ENCODE data around the gene GPR65. TPM values are rescaled to one million over a fixed set of nuclear protein-coding genes. Genes with fewer than 3 reads are reported as not detected.

Gene GPR65
- polyA plus RNA-seq, 1 of the 3 experiments (the other 2 are of a cell fraction) = under 0.01 TPM

GRCh38 chr14:88029500-88029899 lies 24.6 kb downstream of the GPR65 start:
- H3K9me3 ChIP-seq = no peaks in the 10 kb centered on the region
- TF ChIP-seq NFIC (IDR thresholded peaks at IDR 0.05; ENCODE audit: borderline replicate concordance) (no peak), USF2 (IDR thresholded peaks at IDR 0.05; ENCODE audit: borderline replicate concordance, low read depth, low read length) (no peak), JUND (IDR thresholded peaks at IDR 0.05) (no peak), TEAD4 (IDR thresholded peaks at IDR 0.05; ENCODE audit: borderline replicate concordance, insufficient read depth) (no peak), GATA2 (CRISPR knock-in tag; IDR thresholded peaks at IDR 0.05) (no peak), ELF1 (IDR thresholded peaks at IDR 0.05) (no peak), FOXJ3 (CRISPR knock-in tag; IDR thresholded peaks at IDR 0.05) (no peak), RCOR1 (IDR thresholded peaks at IDR 0.05; ENCODE audit: low read length) (no peak), POLR2AphosphoS5 (IDR thresholded peaks at IDR 0.05; ENCODE audit: low read depth, low read length) (no peak), NRF1 (IDR thresholded peaks at IDR 0.05; ENCODE audit: low read depth, low read length) (no peak)
- TF ChIP-seq, protein P1, sequence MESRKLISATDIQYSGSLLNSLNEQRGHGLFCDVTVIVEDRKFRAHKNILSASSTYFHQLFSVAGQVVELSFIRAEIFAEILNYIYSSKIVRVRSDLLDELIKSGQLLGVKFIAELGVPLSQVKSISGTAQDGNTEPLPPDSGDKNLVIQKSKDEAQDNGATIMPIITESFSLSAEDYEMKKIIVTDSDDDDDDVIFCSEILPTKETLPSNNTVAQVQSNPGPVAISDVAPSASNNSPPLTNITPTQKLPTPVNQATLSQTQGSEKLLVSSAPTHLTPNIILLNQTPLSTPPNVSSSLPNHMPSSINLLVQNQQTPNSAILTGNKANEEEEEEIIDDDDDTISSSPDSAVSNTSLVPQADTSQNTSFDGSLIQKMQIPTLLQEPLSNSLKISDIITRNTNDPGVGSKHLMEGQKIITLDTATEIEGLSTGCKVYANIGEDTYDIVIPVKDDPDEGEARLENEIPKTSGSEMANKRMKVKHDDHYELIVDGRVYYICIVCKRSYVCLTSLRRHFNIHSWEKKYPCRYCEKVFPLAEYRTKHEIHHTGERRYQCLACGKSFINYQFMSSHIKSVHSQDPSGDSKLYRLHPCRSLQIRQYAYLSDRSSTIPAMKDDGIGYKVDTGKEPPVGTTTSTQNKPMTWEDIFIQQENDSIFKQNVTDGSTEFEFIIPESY (IDR thresholded peaks at IDR 0.05; ENCODE audit: borderline replicate concordance, low read depth) = no peak
- TF ChIP-seq, protein P2, sequence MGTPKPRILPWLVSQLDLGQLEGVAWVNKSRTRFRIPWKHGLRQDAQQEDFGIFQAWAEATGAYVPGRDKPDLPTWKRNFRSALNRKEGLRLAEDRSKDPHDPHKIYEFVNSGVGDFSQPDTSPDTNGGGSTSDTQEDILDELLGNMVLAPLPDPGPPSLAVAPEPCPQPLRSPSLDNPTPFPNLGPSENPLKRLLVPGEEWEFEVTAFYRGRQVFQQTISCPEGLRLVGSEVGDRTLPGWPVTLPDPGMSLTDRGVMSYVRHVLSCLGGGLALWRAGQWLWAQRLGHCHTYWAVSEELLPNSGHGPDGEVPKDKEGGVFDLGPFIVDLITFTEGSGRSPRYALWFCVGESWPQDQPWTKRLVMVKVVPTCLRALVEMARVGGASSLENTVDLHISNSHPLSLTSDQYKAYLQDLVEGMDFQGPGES (IDR thresholded peaks at IDR 0.05; ENCODE audit: low read depth, low read length) = no peak
- no peaks in the 10 kb centered on the region for H3K79me2 ChIP-seq (ENCODE audit: insufficient read depth)
- H3K27ac ChIP-seq (ENCODE audit: low read depth in 2 of 2, low read length in 1 of 2) = no peak overlapping the region
- no peaks in the 10 kb centered on the region for H3K9me2 ChIP-seq
- no peak overlapping the region for H2AFZ ChIP-seq (ENCODE audit: low read depth)
- no peak for DNase-seq
- H3K9ac ChIP-seq = no peak overlapping the region
- no peak overlapping the region for H3K4me2 ChIP-seq
- H3K27me3 ChIP-seq (ENCODE audit: insufficient read depth) = no peaks in the 10 kb centered on the region
- ChIA-PET CTCF (interaction anchor here (0.9 kb wide), 1 partner anchor 18 kb away, joined by 3 read pairs; no protein-coding TSS in a partner anchor), POLR2A (no interaction called here)
- H3K4me1 ChIP-seq (ENCODE audit: control insufficient read depth in 1 of 2, insufficient read depth in 2 of 2, low read depth in 1 of 2, low read length in 1 of 2) = no peaks in the 10 kb centered on the region
- H3F3A ChIP-seq (replicated peaks; ENCODE audit: insufficient read depth) = no peaks in the 10 kb centered on the region
- no peaks in the 10 kb centered on the region for H3K36me3 ChIP-seq (replicated peaks in 1 of 2; ENCODE audit: control insufficient read depth in 1 of 2, insufficient read depth in 2 of 2, low read length in 1 of 2)
- 15% methylated on average over 2 of the region's 2 CpGs for WGBS (ENCODE audit: low lambda C conversion rate)
- H4K20me1 ChIP-seq (ENCODE audit: insufficient read depth) = no peaks in the 10 kb centered on the region
- H3K4me3 ChIP-seq (ENCODE audit: low read depth in 2 of 2, low read length in 1 of 2) = no peak overlapping the region

DNA sequence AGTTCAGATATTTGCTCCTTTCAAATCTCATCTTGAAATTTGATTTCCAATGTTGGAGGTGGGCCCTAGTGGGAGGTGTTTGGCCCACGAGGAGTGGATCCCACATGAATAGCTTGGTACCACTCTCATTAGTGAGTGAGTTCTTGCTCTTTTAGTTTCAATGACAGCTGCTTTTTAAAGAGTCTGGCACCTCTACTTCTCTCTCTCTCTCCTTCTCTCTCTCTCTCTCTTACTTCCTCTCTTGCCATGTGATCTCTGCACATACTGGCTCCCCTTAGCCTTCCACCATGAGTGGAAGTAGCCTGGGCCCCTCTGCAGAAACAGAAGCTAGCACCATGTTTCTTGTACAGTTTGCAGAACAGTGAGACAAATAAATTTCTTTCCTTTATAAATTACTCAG lies 25.1 kb downstream of the GPR65 start:
- Histone ChIP-seq H3K4me2 (no peak overlapping the region), H3K9me3 (no peaks in the 10 kb centered on the region), H3K36me3 (replicated peaks in 1 of 2; ENCODE audit: control insufficient read depth in 1 of 2, insufficient read depth in 2 of 2, low read length in 1 of 2) (no peaks in the 10 kb centered on the region), H3K79me2 (ENCODE audit: insufficient read depth) (no peaks in the 10 kb centered on the region), H4K20me1 (ENCODE audit: insufficient read depth) (no peaks in the 10 kb centered on the region), H3K9me2 (no peaks in the 10 kb centered on the region), H3K27me3 (ENCODE audit: insufficient read depth) (no peaks in the 10 kb centered on the region), H2AFZ (ENCODE audit: low read depth) (no peak overlapping the region), H3K4me3 (ENCODE audit: low read depth in 2 of 2, low read length in 1 of 2) (no peak overlapping the region), H3K27ac (ENCODE audit: low read depth in 2 of 2, low read length in 1 of 2) (no peak overlapping the region), H3F3A (replicated peaks; ENCODE audit: insufficient read depth) (no peaks in the 10 kb centered on the region), H3K4me1 (ENCODE audit: control insufficient read depth in 1 of 2, insufficient read depth in 2 of 2, low read depth in 1 of 2, low read length in 1 of 2) (no peaks in the 10 kb centered on the region), H3K9ac (no peak overlapping the region)
- CTCF ChIA-PET = interaction anchor here (0.6 to 0.9 kb wide), 2 partner anchors 17 to 261 kb away, joined by 3 read pairs; no protein-coding TSS in a partner anchor
- POLR2A ChIA-PET = no interaction called here
- WGBS (ENCODE audit: low lambda C conversion rate) = 0% methylated on average over 1 of the region's 1 CpG
- DNase-seq = no peak
- no peak for TF ChIP-seq PBX3 (IDR thresholded peaks at IDR 0.05)
- no peak for TF ChIP-seq MXI1 (IDR thresholded peaks at IDR 0.05; ENCODE audit: low read depth, low read length)
- no peak for TF ChIP-seq MAX (IDR thresholded peaks at IDR 0.05; ENCODE audit: low read depth)
- TF ChIP-seq EZH2phosphoT487 (IDR thresholded peaks at IDR 0.05; ENCODE audit: borderline replicate concordance, low read depth) = no peak
- no peak for TF ChIP-seq YY1 (IDR thresholded peaks at IDR 0.05; ENCODE audit: low read depth)
- no peak for TF ChIP-seq USF2 (IDR thresholded peaks at IDR 0.05; ENCODE audit: borderline replicate concordance, low read depth, low read length)
- TF ChIP-seq MEF2A (IDR thresholded peaks at IDR 0.05; ENCODE audit: borderline replicate concordance, low read depth) = no peak
- no peak for TF ChIP-seq RXRA (IDR thresholded peaks at IDR 0.05; ENCODE audit: borderline replicate concordance, low read depth)
